Neutrophil (primary cell): Measurements from ENCODE around the gene ARHGEF6.

ENCODE experiments used
- H3K27ac ChIP-seq: fragments of 200-600 bp; sonication (generic); 2 replicates; pipeline ENCODE4 v1.5.1; 2016; ENCODE audit warnings: mild to moderate bottlenecking, moderate library complexity
- H3K27me3 ChIP-seq: fragments of 200-600 bp; sonication (generic); 2 replicates; pipeline ENCODE4 v1.6.0; 2016; ENCODE audit warnings: mild to moderate bottlenecking
- H3K36me3 ChIP-seq: fragments of 200-600 bp; sonication (generic); 2 replicates; pipeline ENCODE4 v1.5.1; 2017
- H3K4me1 ChIP-seq, 2 experiments: fragments of 200-600 bp in 1 of 2; sonication (generic) in 1 of 2; 1 replicate in 1 of 2; 2 replicates in 1 of 2; pipeline versions ENCODE4 v1.5.1 to v1.6.1; 2013 to 2016; ENCODE audit warnings: low read depth in 1 of 2, low read length in 1 of 2, mild to moderate bottlenecking in 1 of 2, moderate library complexity in 1 of 2; ENCODE audit not compliant: control insufficient read depth in 1 of 2, insufficient read depth in 1 of 2
- H3K4me3 ChIP-seq, 2 experiments: fragments of 200-600 bp in 1 of 2; sonication (generic) in 1 of 2; 1 replicate in 1 of 2; 2 replicates in 1 of 2; pipeline ENCODE4 v1.5.1; 2013 to 2016; ENCODE audit warnings: low read depth in 1 of 2, low read length in 1 of 2, mild to moderate bottlenecking in 1 of 2, moderate library complexity in 1 of 2
- H3K9me3 ChIP-seq: fragments of 200-600 bp; sonication (generic); 2 replicates; pipeline ENCODE4 v1.5.1; 2016
- TF ChIP-seq, protein P1 (sequence below): fragments of 200-600 bp; sonication (generic); IDR thresholded peaks from 2 replicates; pipeline ENCODE4 v1.5.1; 2016; ENCODE audit warnings: antibody characterized with exemption

The ARHGEF6 gene

DNA sequence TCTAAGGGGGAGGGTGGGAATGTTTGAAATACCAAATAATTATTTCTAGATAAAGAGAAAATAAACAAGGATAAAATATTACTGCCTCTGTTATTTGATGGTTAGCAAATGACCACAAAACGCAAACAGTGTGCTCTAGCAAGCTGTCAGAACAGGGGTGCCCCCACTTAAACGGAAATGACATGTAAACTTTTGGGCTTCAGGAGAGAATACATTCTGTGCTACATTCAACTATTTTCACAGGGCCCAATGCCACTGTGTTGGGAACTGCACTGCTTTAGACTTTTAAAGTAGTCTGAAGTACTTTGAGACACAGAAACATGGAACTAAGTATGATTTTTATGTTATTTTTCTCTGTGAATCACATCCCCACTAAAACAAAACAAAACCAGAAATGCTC lies 118.6 kb downstream of the ARHGEF6 start:
- Histone ChIP-seq H3K4me1 (peaks cover 4 to 8% of the 10 kb centered on the region in 2 experiments), H3K27me3 (no peaks in the 10 kb centered on the region), H3K4me3 (no peak overlapping the region), H3K27ac (no peak overlapping the region), H3K9me3 (no peaks in the 10 kb centered on the region), H3K36me3 (peaks cover 25% of the 10 kb centered on the region)
- TF ChIP-seq, protein P1, sequence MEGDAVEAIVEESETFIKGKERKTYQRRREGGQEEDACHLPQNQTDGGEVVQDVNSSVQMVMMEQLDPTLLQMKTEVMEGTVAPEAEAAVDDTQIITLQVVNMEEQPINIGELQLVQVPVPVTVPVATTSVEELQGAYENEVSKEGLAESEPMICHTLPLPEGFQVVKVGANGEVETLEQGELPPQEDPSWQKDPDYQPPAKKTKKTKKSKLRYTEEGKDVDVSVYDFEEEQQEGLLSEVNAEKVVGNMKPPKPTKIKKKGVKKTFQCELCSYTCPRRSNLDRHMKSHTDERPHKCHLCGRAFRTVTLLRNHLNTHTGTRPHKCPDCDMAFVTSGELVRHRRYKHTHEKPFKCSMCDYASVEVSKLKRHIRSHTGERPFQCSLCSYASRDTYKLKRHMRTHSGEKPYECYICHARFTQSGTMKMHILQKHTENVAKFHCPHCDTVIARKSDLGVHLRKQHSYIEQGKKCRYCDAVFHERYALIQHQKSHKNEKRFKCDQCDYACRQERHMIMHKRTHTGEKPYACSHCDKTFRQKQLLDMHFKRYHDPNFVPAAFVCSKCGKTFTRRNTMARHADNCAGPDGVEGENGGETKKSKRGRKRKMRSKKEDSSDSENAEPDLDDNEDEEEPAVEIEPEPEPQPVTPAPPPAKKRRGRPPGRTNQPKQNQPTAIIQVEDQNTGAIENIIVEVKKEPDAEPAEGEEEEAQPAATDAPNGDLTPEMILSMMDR = no peak

DNA sequence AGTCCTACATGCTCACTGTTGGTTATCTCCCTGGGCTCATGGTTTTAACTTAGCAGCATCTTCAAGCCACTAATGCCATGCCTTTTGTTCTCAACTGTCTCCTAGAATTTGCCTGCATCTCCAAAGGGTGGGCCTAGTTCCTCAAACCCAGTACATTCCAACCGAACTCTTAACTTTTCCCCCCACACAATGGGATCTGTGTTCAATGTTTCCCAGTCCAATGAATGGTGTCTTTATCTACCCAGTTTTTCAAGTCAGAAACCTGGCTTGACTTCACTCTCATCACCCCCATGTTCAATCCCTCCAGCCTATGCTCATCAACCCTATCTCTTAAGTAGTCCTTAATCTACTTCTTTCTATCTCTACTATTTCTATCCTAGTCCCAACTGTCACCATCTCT lies 119.8 kb downstream of the ARHGEF6 start:
- TF ChIP-seq, protein P1 = no peak
- peaks cover 16% of the 10 kb centered on the region for H3K36me3 ChIP-seq
- H3K9me3 ChIP-seq = no peaks in the 10 kb centered on the region
- H3K4me3 ChIP-seq = no peak overlapping the region
- H3K27ac ChIP-seq = no peak overlapping the region
- peaks cover 0 to 3% of the 10 kb centered on the region in 2 experiments for H3K4me1 ChIP-seq
- no peaks in the 10 kb centered on the region for H3K27me3 ChIP-seq

DNA sequence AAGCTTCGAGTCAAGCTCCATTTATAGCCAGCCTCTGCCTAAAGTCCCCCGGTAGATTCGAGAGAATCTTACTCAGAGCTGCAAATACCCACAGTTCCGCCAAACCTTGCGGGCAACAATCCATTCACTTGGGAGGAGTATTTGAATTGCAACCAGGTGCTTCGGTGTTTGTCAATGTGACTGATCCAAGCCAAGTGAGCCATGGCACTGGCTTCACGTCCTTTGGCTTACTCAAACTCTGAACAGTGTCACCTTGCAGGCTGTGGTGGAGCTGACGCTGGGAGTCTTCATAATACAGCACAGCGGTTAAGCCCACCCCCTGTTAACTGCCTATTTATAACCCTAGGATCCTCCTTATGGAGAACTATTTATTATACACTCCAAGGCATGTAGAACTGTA lies 121.6 kb downstream of the ARHGEF6 start:
- H3K27ac ChIP-seq = no peak overlapping the region
- no peaks in the 10 kb centered on the region for H3K4me1 ChIP-seq
- H3K27me3 ChIP-seq = no peaks in the 10 kb centered on the region
- no peaks in the 10 kb centered on the region for H3K9me3 ChIP-seq
- H3K36me3 ChIP-seq = peaks cover 8% of the 10 kb centered on the region
- H3K4me3 ChIP-seq = no peak overlapping the region
- TF ChIP-seq, protein P1 = no peak

DNA sequence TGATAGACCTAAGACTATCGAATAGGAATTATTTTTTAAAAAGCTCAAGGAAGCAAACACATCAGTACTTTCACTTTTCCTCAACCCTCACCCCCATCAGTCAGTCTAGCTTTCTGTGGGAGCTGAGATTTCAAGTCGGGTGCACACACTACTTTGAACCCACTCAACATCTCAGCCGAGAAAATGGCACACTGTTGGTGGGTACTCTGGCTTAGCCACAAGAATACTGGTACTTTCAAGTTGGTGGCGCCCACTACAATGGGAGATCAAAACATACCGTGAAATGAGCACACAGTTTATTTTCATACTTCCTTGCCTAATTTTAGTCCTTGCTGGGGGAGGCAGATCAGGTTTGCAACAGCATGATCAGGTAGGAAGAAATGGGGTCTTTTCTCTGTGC lies 122.6 kb downstream of the ARHGEF6 start:
- Histone ChIP-seq H3K9me3 (no peaks in the 10 kb centered on the region), H3K4me3 (no peak overlapping the region), H3K4me1 (no peaks in the 10 kb centered on the region), H3K36me3 (peaks cover 7% of the 10 kb centered on the region), H3K27ac (no peak overlapping the region), H3K27me3 (no peaks in the 10 kb centered on the region)
- TF ChIP-seq, protein P1 = no peak

DNA sequence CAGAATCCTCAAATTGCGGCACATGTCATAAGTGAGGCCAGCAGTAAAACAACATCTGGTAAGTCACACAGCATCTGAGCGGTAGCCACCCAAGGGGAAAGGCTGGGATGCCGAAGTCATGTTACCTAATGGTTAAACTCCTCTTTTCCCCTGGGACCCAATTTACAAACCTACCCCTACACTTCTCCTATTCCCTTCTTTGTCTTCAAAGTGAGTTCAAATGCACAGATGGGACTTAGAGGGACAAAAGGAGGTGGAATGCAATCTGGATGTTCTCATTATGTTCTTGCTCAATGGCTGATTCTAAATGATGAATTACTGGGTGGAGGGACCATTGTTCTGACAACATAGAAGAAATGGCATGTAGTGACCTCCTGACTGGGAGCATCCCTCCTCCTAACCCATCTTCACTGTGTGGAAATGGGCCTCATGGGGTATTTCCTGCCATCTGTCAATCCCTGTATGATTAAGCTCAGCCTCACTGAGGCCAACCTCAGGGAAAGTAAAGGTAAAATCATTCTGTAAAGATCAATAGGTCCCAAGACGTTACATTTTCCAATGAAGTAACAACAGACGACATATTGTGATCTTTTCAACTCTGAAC lies 124.3 kb downstream of the ARHGEF6 start:
- Histone ChIP-seq H3K9me3 (no peaks in the 10 kb centered on the region), H3K27me3 (no peaks in the 10 kb centered on the region), H3K4me1 (no peaks in the 10 kb centered on the region), H3K4me3 (no peak overlapping the region), H3K36me3 (peaks cover 7% of the 10 kb centered on the region), H3K27ac (no peak overlapping the region)
- TF ChIP-seq, protein P1 = no peak
